Measurements from ENCODE around the gene GAS2. TPM values are rescaled to one million over a fixed set of nuclear protein-coding genes. Genes with fewer than 3 reads are reported as not detected.

Gene GAS2
- total RNA-seq, 1 donor from 2014 or later, result 3.4 TPM

- H3K9me3 Mint-ChIP-seq, result no peaks in the 10 kb centered on the region
- no peaks in the 10 kb centered on the region for H3K36me3 Mint-ChIP-seq (ENCODE audit: low read depth)
- peaks cover 15% of the 10 kb centered on the region for H3K4me1 Mint-ChIP-seq
- H3K27me3 Mint-ChIP-seq (ENCODE audit: low read depth), result peaks cover 48% of the 10 kb centered on the region
- H3K4me3 Mint-ChIP-seq, result peak overlapping the region; percentile 81
- H3K27ac Mint-ChIP-seq (ENCODE audit: unreplicated experiment), result no peak overlapping the region
- DNase-seq (ENCODE audit: low read depth, low spot score), result no peak
- no peak for TF ChIP-seq CTCF (conservative IDR thresholded peaks at IDR 0.05)
These were observed 1.8 kb downstream of the GAS2 start for GRCh38 chr11:22668005-22668796.

- Mint-ChIP-seq H3K4me3 (no peak overlapping the region), H3K36me3 (ENCODE audit: low read depth) (no peaks in the 10 kb centered on the region), H3K27ac (ENCODE audit: unreplicated experiment) (no peak overlapping the region), H3K9me3 (no peaks in the 10 kb centered on the region), H3K4me1 (peaks cover 15% of the 10 kb centered on the region), H3K27me3 (ENCODE audit: low read depth) (peaks cover 48% of the 10 kb centered on the region)
- TF ChIP-seq CTCF (conservative IDR thresholded peaks at IDR 0.05), result no peak
- no peak for DNase-seq (ENCODE audit: low read depth, low spot score)
These were observed 3.0 kb downstream of the GAS2 start for GRCh38 chr11:22669368-22669767.

GRCh38 chr11:22670830-22671229, 4.4 kb downstream of the GAS2 start:
- TF ChIP-seq CTCF (conservative IDR thresholded peaks at IDR 0.05), result peak; percentile 65
- no peaks in the 10 kb centered on the region for H3K9me3 Mint-ChIP-seq
- H3K27ac Mint-ChIP-seq (ENCODE audit: unreplicated experiment), result no peak overlapping the region
- H3K4me1 Mint-ChIP-seq, result peaks cover 14% of the 10 kb centered on the region
- DNase-seq (ENCODE audit: low read depth, low spot score), result no peak
- no peak overlapping the region for H3K4me3 Mint-ChIP-seq
- H3K27me3 Mint-ChIP-seq (ENCODE audit: low read depth), result peaks cover 41% of the 10 kb centered on the region
- no peaks in the 10 kb centered on the region for H3K36me3 Mint-ChIP-seq (ENCODE audit: low read depth)

- Mint-ChIP-seq H3K4me3 (no peak overlapping the region), H3K27ac (ENCODE audit: unreplicated experiment) (no peak overlapping the region), H3K4me1 (peaks cover 6% of the 10 kb centered on the region), H3K27me3 (ENCODE audit: low read depth) (peaks cover 34% of the 10 kb centered on the region), H3K9me3 (no peaks in the 10 kb centered on the region), H3K36me3 (ENCODE audit: low read depth) (no peaks in the 10 kb centered on the region)
- TF ChIP-seq CTCF (conservative IDR thresholded peaks at IDR 0.05), result no peak
- no peak for DNase-seq (ENCODE audit: low read depth, low spot score)
These were observed 5.3 kb downstream of the GAS2 start for GRCh38 chr11:22671751-22672150.

GRCh38 chr11:22674470-22675439, 8.3 kb downstream of the GAS2 start:
- Mint-ChIP-seq H3K4me1 (no peaks in the 10 kb centered on the region), H3K4me3 (no peak overlapping the region), H3K27me3 (ENCODE audit: low read depth) (peaks cover 11% of the 10 kb centered on the region), H3K27ac (ENCODE audit: unreplicated experiment) (no peak overlapping the region), H3K9me3 (no peaks in the 10 kb centered on the region), H3K36me3 (ENCODE audit: low read depth) (no peaks in the 10 kb centered on the region)
- DNase-seq (ENCODE audit: low read depth, low spot score), result no peak
- TF ChIP-seq CTCF (conservative IDR thresholded peaks at IDR 0.05), result no peak
